GM23338 (cell line): ENCODE results near the gene MRPS18C. TPM values are rescaled to one million over a fixed set of nuclear protein-coding genes. Genes with fewer than 3 reads are reported as not detected.

Experiments
- ATAC-seq: fragments of 200-7000 bp; cut with Tn5 transposase; 3 replicates; pipeline ENCODE4 v1.9.1; 2020
- DNase-seq: peaks from one replicate; pipeline ENCODE4 v3.0.0-alpha.2; 2015; ENCODE audit warnings: low spot score
- H2AFZ ChIP-seq: fragments of 200-600 bp; sonication (generic); 2 replicates; pipeline ENCODE4 v1.8.0; 2016; ENCODE audit warnings: antibody characterized with exemption, mild to moderate bottlenecking, moderate library complexity
- H3F3A ChIP-seq: fragments of 200-600 bp; sonication (generic); replicated peaks from 2 replicates; pipeline ENCODE4 v1.8.0; 2017; ENCODE audit warnings: antibody characterized with exemption, mixed run types, low read depth
- H3K27ac ChIP-seq: fragments of 200-600 bp; sonication (generic); 2 replicates; pipeline ENCODE4 v1.6.1; 2016; ENCODE audit warnings: low read depth
- H3K27me3 ChIP-seq: fragments of 200-600 bp; sonication (generic); 2 replicates; pipeline ENCODE4 v1.8.0; 2016; ENCODE audit warnings: mild to moderate bottlenecking, mixed run types, moderate library complexity; ENCODE audit not compliant: insufficient read depth
- H3K36me3 ChIP-seq: fragments of 200-600 bp; sonication (generic); 2 replicates; pipeline ENCODE4 v1.8.0; 2016; ENCODE audit warnings: mild to moderate bottlenecking; ENCODE audit not compliant: insufficient read depth
- H3K4me1 ChIP-seq: fragments of 200-600 bp; sonication (generic); 2 replicates; pipeline ENCODE4 v1.8.0; 2016; ENCODE audit warnings: mild to moderate bottlenecking, moderate library complexity; ENCODE audit not compliant: insufficient read depth
- H3K4me2 ChIP-seq: fragments of 200-600 bp; sonication (generic); 2 replicates; pipeline ENCODE4 v1.7.1; 2017; ENCODE audit warnings: mixed run types
- H3K4me3 ChIP-seq: fragments of 200-600 bp; sonication (generic); 2 replicates; pipeline ENCODE4 v1.6.1; 2016; ENCODE audit warnings: mixed run types
- H3K79me2 ChIP-seq: fragments of 200-600 bp; sonication (generic); replicated peaks from 2 replicates; pipeline ENCODE4 v1.8.0; 2017; ENCODE audit warnings: mild to moderate bottlenecking; ENCODE audit not compliant: insufficient read depth
- H3K9me2 ChIP-seq: fragments of 200-600 bp; sonication (generic); 2 replicates; pipeline ENCODE4 v1.8.0; 2017; ENCODE audit not compliant: insufficient read depth
- H4K20me1 ChIP-seq: fragments of 200-600 bp; sonication (generic); replicated peaks from 2 replicates; pipeline ENCODE4 v1.8.0; 2017; ENCODE audit warnings: mild to moderate bottlenecking; ENCODE audit not compliant: insufficient read depth
- H3K27ac Mint-ChIP-seq: 2 replicates; pipeline ENCODE4 v1.8.0; 2020; ENCODE audit warnings: inconsistent platforms, mild to moderate bottlenecking, moderate library complexity, mixed read lengths
- H3K27me3 Mint-ChIP-seq: 3 replicates; pipeline ENCODE4 v1.8.0; 2022; ENCODE audit warnings: low read depth, mild to moderate bottlenecking, moderate library complexity, mixed read lengths, inconsistent platforms; ENCODE audit not compliant: insufficient read depth, poor library complexity
- H3K36me3 Mint-ChIP-seq: 3 replicates; pipeline ENCODE4 v1.8.0; 2021; ENCODE audit warnings: low read depth, mild to moderate bottlenecking, inconsistent platforms, moderate library complexity, mixed read lengths
- H3K4me1 Mint-ChIP-seq: 3 replicates; pipeline ENCODE4 v1.8.0; 2020; ENCODE audit warnings: mild to moderate bottlenecking, inconsistent platforms, mixed read lengths
- H3K4me3 Mint-ChIP-seq: 3 replicates; pipeline ENCODE4 v1.8.0; 2021; ENCODE audit warnings: moderate library complexity, mild to moderate bottlenecking, inconsistent platforms, mixed read lengths
- H3K9me3 Mint-ChIP-seq: 3 replicates; pipeline ENCODE4 v1.8.0; 2020; ENCODE audit warnings: moderate library complexity, mild to moderate bottlenecking, inconsistent platforms, mixed read lengths
- CREB1 ChIP-seq: fragments of 250-450 bp; sonication (Bioruptor Pico); IDR thresholded peaks from 2 replicates; pipeline ENCODE4 v1.5.0; 2020; ENCODE audit warnings: low read depth, mild to moderate bottlenecking, moderate library complexity
- EZH2 ChIP-seq: fragments of 200-600 bp; sonication (generic); IDR thresholded peaks from one replicate; pipeline ENCODE4 v1.8.0; 2017; ENCODE audit warnings: antibody characterized with exemption, mild to moderate bottlenecking, low read depth; ENCODE audit not compliant: unreplicated experiment
- EZH2phosphoT487 ChIP-seq: fragments of 200-600 bp; sonication (generic); IDR thresholded peaks from one replicate; pipeline ENCODE4 v1.8.1; 2018; ENCODE audit warnings: antibody characterized with exemption; ENCODE audit not compliant: unreplicated experiment
- JUNB ChIP-seq: IDR thresholded peaks from one replicate; pipeline ENCODE4 v1.6.1; 2016; ENCODE audit warnings: antibody characterized with exemption; ENCODE audit not compliant: unreplicated experiment
- NANOG ChIP-seq: IDR thresholded peaks from 2 replicates; pipeline ENCODE4 v1.6.1; 2016; ENCODE audit warnings: antibody characterized with exemption, borderline replicate concordance
- POLR2AphosphoS5 ChIP-seq: IDR thresholded peaks from 2 replicates; pipeline ENCODE4 v1.6.1; 2016; ENCODE audit warnings: antibody characterized with exemption, low read depth
- STAT1 ChIP-seq: IDR thresholded peaks from one replicate; pipeline ENCODE4 v1.6.1; 2016; ENCODE audit warnings: antibody characterized with exemption; ENCODE audit not compliant: unreplicated experiment
- ZNF114 ChIP-seq: fragments of 250-450 bp; sonication (Bioruptor Pico); IDR thresholded peaks from 2 replicates; pipeline ENCODE4 v1.5.0; 2020; ENCODE audit warnings: mild to moderate bottlenecking, moderate library complexity
- ZNF331 ChIP-seq: fragments of 250-450 bp; sonication (Bioruptor Pico); IDR thresholded peaks from 2 replicates; pipeline ENCODE4 v1.5.0; 2020; ENCODE audit warnings: low read depth, mild to moderate bottlenecking, moderate library complexity
- polyA plus RNA-seq: library from polyadenylated mRNA; unstranded; fragments of >200 nt; fragmentation: Nextera tagmentation; extraction: Ambion mirVana; gene quantifications from 2 replicates; pipeline ENCODE4 v1.2.1, GENCODE V29; 2016
- total RNA-seq: library from RNA; depleted of rRNA; stranded (reverse); fragments of >200 nt; shearing (Covaris generic); gene quantifications from 2 replicates; pipeline ENCODE4 v1.2.3, GENCODE V29; 2014
- TF ChIP-seq, protein P1 (sequence below), 2 experiments: fragments of 200-600 bp in 1 of 2; sonication (generic) in 1 of 2; conservative IDR thresholded peaks; 2 replicates each; pipeline versions ENCODE4 v1.5.1 to v1.6.1; 2016 to 2017; ENCODE audit warnings: antibody characterized with exemption in 2 of 2, low read depth in 2 of 2, mild to moderate bottlenecking in 2 of 2, moderate library complexity in 1 of 2
- TF ChIP-seq, protein P2 (sequence below): IDR thresholded peaks from 2 replicates; pipeline ENCODE4 v1.6.1; 2016; ENCODE audit warnings: antibody characterized with exemption
- TF ChIP-seq, protein P3 (sequence below): IDR thresholded peaks from one replicate; pipeline ENCODE4 v1.6.1; 2018; ENCODE audit warnings: antibody characterized with exemption; ENCODE audit not compliant: unreplicated experiment

MRPS18C gene
- total and polyA plus RNA-seq, 2 experiments from 2014 or later: 26.8 to 197 TPM

DNA sequence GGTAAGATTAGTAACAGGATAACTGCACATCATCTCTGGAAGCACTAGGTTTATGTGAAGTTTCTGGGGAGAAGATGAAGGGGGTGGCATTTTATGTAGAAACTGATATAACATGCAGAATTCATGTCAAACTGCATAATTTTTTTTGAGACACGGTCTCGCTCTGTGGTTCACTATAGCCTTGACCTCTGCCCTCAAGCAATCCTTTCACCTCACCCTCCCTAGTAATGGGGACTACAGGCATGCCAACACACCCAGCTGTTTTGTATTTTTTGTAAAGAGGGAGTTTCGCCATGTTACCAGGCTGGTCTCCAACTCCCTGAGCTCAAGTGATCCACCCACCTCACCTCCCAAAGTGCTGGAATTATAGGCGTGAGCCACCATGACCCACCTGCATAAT is 17.6 kb downstream of the MRPS18C start (continued):
- TF ChIP-seq, protein P1, sequence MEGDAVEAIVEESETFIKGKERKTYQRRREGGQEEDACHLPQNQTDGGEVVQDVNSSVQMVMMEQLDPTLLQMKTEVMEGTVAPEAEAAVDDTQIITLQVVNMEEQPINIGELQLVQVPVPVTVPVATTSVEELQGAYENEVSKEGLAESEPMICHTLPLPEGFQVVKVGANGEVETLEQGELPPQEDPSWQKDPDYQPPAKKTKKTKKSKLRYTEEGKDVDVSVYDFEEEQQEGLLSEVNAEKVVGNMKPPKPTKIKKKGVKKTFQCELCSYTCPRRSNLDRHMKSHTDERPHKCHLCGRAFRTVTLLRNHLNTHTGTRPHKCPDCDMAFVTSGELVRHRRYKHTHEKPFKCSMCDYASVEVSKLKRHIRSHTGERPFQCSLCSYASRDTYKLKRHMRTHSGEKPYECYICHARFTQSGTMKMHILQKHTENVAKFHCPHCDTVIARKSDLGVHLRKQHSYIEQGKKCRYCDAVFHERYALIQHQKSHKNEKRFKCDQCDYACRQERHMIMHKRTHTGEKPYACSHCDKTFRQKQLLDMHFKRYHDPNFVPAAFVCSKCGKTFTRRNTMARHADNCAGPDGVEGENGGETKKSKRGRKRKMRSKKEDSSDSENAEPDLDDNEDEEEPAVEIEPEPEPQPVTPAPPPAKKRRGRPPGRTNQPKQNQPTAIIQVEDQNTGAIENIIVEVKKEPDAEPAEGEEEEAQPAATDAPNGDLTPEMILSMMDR (conservative IDR thresholded peaks at IDR 0.05; ENCODE audit: low read depth in 2 of 2): no peak
- no peak for TF ChIP-seq ZNF331 (CRISPR knock-in tag)
- no peak for TF ChIP-seq STAT1
- TF ChIP-seq EZH2: no peak
- TF ChIP-seq, protein P2, sequence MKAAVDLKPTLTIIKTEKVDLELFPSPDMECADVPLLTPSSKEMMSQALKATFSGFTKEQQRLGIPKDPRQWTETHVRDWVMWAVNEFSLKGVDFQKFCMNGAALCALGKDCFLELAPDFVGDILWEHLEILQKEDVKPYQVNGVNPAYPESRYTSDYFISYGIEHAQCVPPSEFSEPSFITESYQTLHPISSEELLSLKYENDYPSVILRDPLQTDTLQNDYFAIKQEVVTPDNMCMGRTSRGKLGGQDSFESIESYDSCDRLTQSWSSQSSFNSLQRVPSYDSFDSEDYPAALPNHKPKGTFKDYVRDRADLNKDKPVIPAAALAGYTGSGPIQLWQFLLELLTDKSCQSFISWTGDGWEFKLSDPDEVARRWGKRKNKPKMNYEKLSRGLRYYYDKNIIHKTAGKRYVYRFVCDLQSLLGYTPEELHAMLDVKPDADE: no peak
- TF ChIP-seq JUNB: no peak
- TF ChIP-seq, protein P3, sequence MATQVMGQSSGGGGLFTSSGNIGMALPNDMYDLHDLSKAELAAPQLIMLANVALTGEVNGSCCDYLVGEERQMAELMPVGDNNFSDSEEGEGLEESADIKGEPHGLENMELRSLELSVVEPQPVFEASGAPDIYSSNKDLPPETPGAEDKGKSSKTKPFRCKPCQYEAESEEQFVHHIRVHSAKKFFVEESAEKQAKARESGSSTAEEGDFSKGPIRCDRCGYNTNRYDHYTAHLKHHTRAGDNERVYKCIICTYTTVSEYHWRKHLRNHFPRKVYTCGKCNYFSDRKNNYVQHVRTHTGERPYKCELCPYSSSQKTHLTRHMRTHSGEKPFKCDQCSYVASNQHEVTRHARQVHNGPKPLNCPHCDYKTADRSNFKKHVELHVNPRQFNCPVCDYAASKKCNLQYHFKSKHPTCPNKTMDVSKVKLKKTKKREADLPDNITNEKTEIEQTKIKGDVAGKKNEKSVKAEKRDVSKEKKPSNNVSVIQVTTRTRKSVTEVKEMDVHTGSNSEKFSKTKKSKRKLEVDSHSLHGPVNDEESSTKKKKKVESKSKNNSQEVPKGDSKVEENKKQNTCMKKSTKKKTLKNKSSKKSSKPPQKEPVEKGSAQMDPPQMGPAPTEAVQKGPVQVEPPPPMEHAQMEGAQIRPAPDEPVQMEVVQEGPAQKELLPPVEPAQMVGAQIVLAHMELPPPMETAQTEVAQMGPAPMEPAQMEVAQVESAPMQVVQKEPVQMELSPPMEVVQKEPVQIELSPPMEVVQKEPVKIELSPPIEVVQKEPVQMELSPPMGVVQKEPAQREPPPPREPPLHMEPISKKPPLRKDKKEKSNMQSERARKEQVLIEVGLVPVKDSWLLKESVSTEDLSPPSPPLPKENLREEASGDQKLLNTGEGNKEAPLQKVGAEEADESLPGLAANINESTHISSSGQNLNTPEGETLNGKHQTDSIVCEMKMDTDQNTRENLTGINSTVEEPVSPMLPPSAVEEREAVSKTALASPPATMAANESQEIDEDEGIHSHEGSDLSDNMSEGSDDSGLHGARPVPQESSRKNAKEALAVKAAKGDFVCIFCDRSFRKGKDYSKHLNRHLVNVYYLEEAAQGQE: no peak
- no peak for TF ChIP-seq POLR2AphosphoS5
- no peak for TF ChIP-seq CREB1 (CRISPR knock-in tag)

DNA sequence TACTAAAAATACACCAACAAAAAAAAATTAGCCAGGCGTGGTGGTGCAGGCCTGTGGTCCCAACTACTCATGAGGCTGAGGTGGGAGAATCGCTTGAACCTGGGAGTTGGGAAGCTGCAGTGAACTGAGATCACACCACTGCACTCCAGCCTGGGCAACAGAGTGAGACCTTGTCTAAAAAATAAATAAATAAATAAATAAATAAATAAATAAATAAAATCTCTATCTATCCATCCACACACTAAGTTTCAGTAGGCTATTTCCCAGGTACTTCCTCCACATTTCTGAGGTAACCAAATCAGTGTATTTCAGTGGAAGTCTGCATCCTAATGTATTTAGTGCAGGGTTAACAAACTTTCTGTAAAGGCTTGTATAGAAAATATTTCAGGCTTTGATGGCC is 18.1 kb downstream of the MRPS18C start:
- Histone ChIP-seq H3K4me3 (no peak overlapping the region), H4K20me1 (no peaks in the 10 kb centered on the region), H3K4me2 (no peak overlapping the region), H3K4me1 (no peaks in the 10 kb centered on the region), H3F3A (no peaks in the 10 kb centered on the region), H2AFZ (no peak overlapping the region), H3K9me2 (no peaks in the 10 kb centered on the region), H3K79me2 (no peaks in the 10 kb centered on the region), H3K27ac (no peak overlapping the region), H3K27me3 (no peaks in the 10 kb centered on the region), H3K36me3 (peaks cover 6% of the 10 kb centered on the region)
- H3K9me3 Mint-ChIP-seq: no peaks in the 10 kb centered on the region
- TF ChIP-seq ZNF114 (no peak), POLR2AphosphoS5 (no peak), EZH2phosphoT487 (no peak), NANOG (no peak), CREB1 (CRISPR knock-in tag) (no peak), ZNF331 (CRISPR knock-in tag) (no peak)
- TF ChIP-seq, protein P1 (conservative IDR thresholded peaks at IDR 0.05; ENCODE audit: low read depth in 2 of 2): no peak
- TF ChIP-seq, protein P3: no peak
- H3K27ac Mint-ChIP-seq: no peak overlapping the region
- H3K36me3 Mint-ChIP-seq: peaks cover 9% of the 10 kb centered on the region; the same call in 1 of the 3 replicates
- H3K4me3 Mint-ChIP-seq: no peak overlapping the region
- DNase-seq: no peak
- no peak for ATAC-seq
- no peaks in the 10 kb centered on the region for H3K27me3 Mint-ChIP-seq
- no peaks in the 10 kb centered on the region for H3K4me1 Mint-ChIP-seq
